Neural progenitor cell (in vitro differentiated cells): Measurements from ENCODE around the gene PRXL2A.

ENCODE experiments used
- CTCF ChIP-seq: fragments of 200-600 bp; sonication (generic); IDR thresholded peaks from 2 replicates; pipeline ENCODE4 v1.5.1; 2017; ENCODE audit warnings: antibody characterized with exemption, mild to moderate bottlenecking
- EZH2 ChIP-seq: fragments of 200-600 bp; sonication (generic); IDR thresholded peaks from 2 replicates; pipeline ENCODE4 v1.6.1; 2017; ENCODE audit warnings: antibody characterized with exemption, mild to moderate bottlenecking, moderate library complexity

DNA sequence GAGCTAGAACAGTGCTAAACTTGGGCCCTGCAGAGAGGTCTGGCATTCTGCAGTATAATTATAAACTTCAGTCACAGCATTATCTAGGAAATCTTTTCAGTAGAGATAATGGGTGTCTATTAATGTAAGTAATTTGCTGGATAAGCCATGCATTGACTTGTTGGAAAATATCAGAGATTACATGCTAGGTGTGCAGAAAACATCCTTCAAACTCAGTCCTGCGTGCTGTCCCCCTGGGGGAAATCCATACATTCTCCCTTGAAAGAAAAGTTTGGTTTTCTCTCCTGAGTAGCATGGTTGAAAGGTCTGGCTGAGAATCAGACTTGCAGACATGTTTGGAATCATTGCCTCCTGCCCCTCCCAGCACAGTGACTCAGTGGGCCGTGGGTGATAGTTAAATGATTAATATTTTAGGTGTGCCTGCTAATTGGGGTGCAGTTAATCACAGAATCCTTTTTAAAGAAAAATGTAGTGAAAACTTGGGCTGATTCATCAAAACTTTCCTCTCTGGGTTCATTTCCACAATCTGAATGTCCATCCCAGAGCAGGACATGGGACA is 13.9 kb upstream of the PRXL2A start:
- no peak for TF ChIP-seq EZH2
- TF ChIP-seq CTCF, result no peak
